Type B pancreatic cell (in vitro differentiated cells): Measurements from ENCODE around the gene XKR7. TPM values are rescaled to one million over a fixed set of nuclear protein-coding genes. Genes with fewer than 3 reads are reported as not detected.

Experiments
- DNase-seq: peaks from one replicate; pipeline ENCODE4 v3.0.0; 2021; ENCODE audit warnings: mixed read lengths; ENCODE audit not compliant: unreplicated experiment; ENCODE audit errors: extremely low spot score
- H3K27ac Mint-ChIP-seq: 2 replicates; pipeline ENCODE4 v1.8.0; 2021; ENCODE audit warnings: mild to moderate bottlenecking, mixed read lengths
- H3K27me3 Mint-ChIP-seq: 2 replicates; pipeline ENCODE4 v1.8.0; 2021; ENCODE audit warnings: mixed read lengths
- H3K36me3 Mint-ChIP-seq: 2 replicates; pipeline ENCODE4 v1.8.0; 2021; ENCODE audit warnings: mixed read lengths
- H3K4me1 Mint-ChIP-seq: one replicate; pipeline ENCODE4 v1.8.0; 2021; ENCODE audit warnings: mixed read lengths; ENCODE audit not compliant: unreplicated experiment
- H3K4me3 Mint-ChIP-seq: 2 replicates; pipeline ENCODE4 v1.8.0; 2021; ENCODE audit warnings: mild to moderate bottlenecking, mixed read lengths
- H3K9me3 Mint-ChIP-seq: 2 replicates; pipeline ENCODE4 v1.8.0; 2021; ENCODE audit warnings: mixed read lengths
- total RNA-seq: library from RNA; stranded (reverse); gene quantifications from 2 replicates; pipeline ENCODE4 v1.2.1, GENCODE V29; 2021; ENCODE audit warnings: low replicate concordance
- TF ChIP-seq, protein P1 (sequence below): fragments of 200-600 bp; sonication (generic); conservative IDR thresholded peaks from 2 replicates; pipeline ENCODE4 v1.5.0; 2021; ENCODE audit warnings: antibody characterized with exemption, mild to moderate bottlenecking

Gene XKR7
- total RNA-seq, 1 donor from 2014 or later: 4.9 TPM

DNA sequence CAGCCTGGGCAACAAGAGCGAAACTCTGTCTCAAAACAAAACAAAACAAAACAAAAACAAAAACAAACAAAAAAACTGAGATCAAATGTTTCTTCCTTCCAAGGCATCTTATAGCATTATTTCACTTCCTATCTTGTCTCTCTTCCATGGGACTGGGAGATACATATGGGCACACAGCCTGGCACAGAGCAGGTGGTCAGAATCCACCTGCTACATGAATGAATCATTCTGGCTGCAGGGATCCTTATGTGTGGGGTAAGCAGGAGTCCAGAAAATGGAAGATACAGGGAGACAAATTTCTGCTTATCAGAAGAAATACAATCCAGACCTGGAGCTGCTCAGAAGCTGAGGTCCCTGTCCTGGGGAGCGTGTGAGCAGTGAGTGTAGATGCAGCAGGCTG lies 24.1 kb downstream of the XKR7 start:
- Mint-ChIP-seq H3K27ac (no peak overlapping the region), H3K36me3 (no peaks in the 10 kb centered on the region), H3K4me3 (no peak overlapping the region), H3K4me1 (no peaks in the 10 kb centered on the region), H3K9me3 (no peaks in the 10 kb centered on the region), H3K27me3 (peaks cover 70% of the 10 kb centered on the region)
- no peak for DNase-seq
- TF ChIP-seq, protein P1, sequence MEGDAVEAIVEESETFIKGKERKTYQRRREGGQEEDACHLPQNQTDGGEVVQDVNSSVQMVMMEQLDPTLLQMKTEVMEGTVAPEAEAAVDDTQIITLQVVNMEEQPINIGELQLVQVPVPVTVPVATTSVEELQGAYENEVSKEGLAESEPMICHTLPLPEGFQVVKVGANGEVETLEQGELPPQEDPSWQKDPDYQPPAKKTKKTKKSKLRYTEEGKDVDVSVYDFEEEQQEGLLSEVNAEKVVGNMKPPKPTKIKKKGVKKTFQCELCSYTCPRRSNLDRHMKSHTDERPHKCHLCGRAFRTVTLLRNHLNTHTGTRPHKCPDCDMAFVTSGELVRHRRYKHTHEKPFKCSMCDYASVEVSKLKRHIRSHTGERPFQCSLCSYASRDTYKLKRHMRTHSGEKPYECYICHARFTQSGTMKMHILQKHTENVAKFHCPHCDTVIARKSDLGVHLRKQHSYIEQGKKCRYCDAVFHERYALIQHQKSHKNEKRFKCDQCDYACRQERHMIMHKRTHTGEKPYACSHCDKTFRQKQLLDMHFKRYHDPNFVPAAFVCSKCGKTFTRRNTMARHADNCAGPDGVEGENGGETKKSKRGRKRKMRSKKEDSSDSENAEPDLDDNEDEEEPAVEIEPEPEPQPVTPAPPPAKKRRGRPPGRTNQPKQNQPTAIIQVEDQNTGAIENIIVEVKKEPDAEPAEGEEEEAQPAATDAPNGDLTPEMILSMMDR: no peak

GRCh38 chr20:31996996-31997395 lies 29.0 kb downstream of the XKR7 start:
- Mint-ChIP-seq H3K4me1 (no peaks in the 10 kb centered on the region), H3K36me3 (no peaks in the 10 kb centered on the region)

DNA sequence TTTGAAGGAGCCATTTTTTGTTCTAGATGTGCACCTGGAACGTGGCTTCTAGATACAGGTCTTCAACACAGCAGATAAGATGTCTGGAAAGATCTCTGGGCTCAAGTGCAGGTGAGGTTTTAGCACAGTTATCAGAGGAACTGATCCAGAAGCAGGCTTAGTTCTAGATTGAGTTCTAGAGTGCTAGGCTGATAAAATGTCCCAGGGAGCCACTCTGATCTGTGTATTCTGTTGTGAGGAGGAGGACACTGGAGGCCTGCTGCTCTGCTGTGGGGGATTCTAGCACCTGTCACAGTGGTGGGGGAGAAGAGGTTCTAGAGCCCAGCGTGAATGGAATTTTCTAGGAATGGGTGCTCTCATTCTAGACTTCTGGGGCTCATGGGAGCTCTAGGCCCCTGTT lies 30.3 kb downstream of the XKR7 start:
- no peak for DNase-seq
- Mint-ChIP-seq H3K4me3 (no peak overlapping the region), H3K9me3 (no peaks in the 10 kb centered on the region), H3K36me3 (no peaks in the 10 kb centered on the region), H3K27me3 (peaks cover 70% of the 10 kb centered on the region), H3K27ac (no peak overlapping the region), H3K4me1 (no peaks in the 10 kb centered on the region)
- TF ChIP-seq, protein P1: no peak

More at GRCh38 chr20:31996996-31997395, 29.0 kb downstream of the XKR7 start:
- no peak overlapping the region for H3K4me3 Mint-ChIP-seq
- H3K27me3 Mint-ChIP-seq: peaks cover 78% of the 10 kb centered on the region
- no peaks in the 10 kb centered on the region for H3K9me3 Mint-ChIP-seq
- TF ChIP-seq, protein P1: no peak
- DNase-seq: no peak
- no peak overlapping the region for H3K27ac Mint-ChIP-seq

DNA sequence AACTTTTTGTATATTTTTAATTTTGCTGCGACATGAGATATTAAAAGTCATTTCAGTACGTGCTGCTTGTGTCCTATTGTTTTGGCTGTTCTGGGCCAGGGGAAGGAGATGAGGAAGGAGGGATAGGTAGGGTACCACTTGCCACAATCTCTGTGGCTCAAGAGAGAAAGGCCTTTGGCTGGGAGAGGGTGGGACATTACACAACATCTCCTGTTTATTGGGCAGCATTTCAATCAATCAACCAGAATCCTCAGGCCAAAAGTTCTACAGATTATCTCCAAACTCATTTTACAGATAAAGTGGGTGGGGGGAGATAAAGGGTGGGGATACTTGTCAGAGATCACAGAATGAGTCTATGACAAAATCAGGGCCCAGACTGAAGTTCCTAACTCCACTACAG lies 35.4 kb downstream of the XKR7 start:
- no peak overlapping the region for H3K27ac Mint-ChIP-seq
- TF ChIP-seq, protein P1: no peak
- H3K27me3 Mint-ChIP-seq: peaks cover 44% of the 10 kb centered on the region
- H3K4me3 Mint-ChIP-seq: no peak overlapping the region
- DNase-seq: no peak
- H3K36me3 Mint-ChIP-seq: no peaks in the 10 kb centered on the region
- no peaks in the 10 kb centered on the region for H3K4me1 Mint-ChIP-seq
- no peaks in the 10 kb centered on the region for H3K9me3 Mint-ChIP-seq

DNA sequence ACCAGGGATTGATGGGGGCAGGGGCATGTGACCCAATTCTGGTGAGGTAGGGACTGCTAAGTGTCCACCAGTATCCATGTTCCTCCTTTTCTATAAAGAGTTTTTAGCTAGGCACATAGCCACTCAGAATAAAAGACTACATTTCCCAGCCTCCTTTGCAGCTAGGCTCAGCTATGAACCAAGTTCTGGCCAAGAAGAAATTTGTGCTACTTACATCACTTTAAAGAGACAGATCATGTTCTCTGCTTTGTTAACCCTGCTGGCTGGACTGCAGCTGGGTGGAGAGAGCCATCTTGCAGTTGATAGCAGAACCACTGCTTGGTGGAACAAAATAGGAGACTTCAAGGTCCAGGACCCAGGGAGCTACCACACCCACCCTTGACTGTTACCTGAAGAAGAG lies 37.0 kb downstream of the XKR7 start:
- no peak for DNase-seq
- H3K27ac Mint-ChIP-seq: no peak overlapping the region
- peaks cover 49% of the 10 kb centered on the region for H3K27me3 Mint-ChIP-seq
- no peaks in the 10 kb centered on the region for H3K36me3 Mint-ChIP-seq
- TF ChIP-seq, protein P1: no peak
- no peaks in the 10 kb centered on the region for H3K9me3 Mint-ChIP-seq
- H3K4me1 Mint-ChIP-seq: no peaks in the 10 kb centered on the region
- no peak overlapping the region for H3K4me3 Mint-ChIP-seq

DNA sequence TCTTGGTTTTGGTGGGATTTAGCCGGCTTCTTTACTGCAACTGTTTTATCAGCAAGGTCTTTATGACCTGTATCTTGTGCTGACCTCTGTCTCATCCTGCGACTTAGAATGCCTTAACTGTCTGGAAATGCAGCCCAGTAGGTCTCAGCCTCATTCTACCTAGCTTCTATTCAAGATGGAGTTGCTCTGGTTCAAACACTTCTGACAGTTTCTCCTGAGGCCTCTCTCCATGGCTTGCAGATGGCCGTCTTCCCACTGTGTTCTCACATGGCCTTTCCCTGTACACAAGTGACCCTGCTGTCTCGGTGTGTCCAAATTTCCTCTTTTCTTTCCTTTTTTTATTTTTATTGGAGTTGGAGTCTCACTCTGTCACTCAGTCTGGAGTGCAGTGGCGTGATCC lies 38.1 kb downstream of the XKR7 start:
- H3K27ac Mint-ChIP-seq: no peak overlapping the region
- H3K4me1 Mint-ChIP-seq: no peaks in the 10 kb centered on the region
- no peaks in the 10 kb centered on the region for H3K36me3 Mint-ChIP-seq
- peaks cover 50% of the 10 kb centered on the region for H3K27me3 Mint-ChIP-seq
- no peak overlapping the region for H3K4me3 Mint-ChIP-seq
- no peaks in the 10 kb centered on the region for H3K9me3 Mint-ChIP-seq
- DNase-seq: no peak
- TF ChIP-seq, protein P1: no peak
